Epithelial cell of proximal tubule (primary cell): Measurements from ENCODE around the gene TDG. TPM values are rescaled to one million over a fixed set of nuclear protein-coding genes. Genes with fewer than 3 reads are reported as not detected.
A peak's percentile ranks its signal among the peaks of the same experiment; 100 is the strongest.

Experiments used
- DNase-seq: peaks from one replicate; pipeline ENCODE4 v3.0.0-alpha.2; 2011; ENCODE audit warnings: low read depth
- H3K4me3 ChIP-seq: 2 replicates; pipeline ENCODE4 v1.5.1; 2011; ENCODE audit warnings: low read depth, mild to moderate bottlenecking, low read length
- total RNA-seq: library from RNA; depleted of rRNA; stranded (reverse); fragments of >200 nt; gene quantifications from 2 replicates; pipeline ENCODE4 v1.2.3, GENCODE V29; 2015
- TF ChIP-seq, protein P1 (sequence below): conservative IDR thresholded peaks from 2 replicates; pipeline ENCODE4 v1.5.1; 2012; ENCODE audit warnings: low read depth, mild to moderate bottlenecking, low read length

TDG gene
- total RNA-seq, 1 donor from 2014 or later, result 18.9 TPM

DNA sequence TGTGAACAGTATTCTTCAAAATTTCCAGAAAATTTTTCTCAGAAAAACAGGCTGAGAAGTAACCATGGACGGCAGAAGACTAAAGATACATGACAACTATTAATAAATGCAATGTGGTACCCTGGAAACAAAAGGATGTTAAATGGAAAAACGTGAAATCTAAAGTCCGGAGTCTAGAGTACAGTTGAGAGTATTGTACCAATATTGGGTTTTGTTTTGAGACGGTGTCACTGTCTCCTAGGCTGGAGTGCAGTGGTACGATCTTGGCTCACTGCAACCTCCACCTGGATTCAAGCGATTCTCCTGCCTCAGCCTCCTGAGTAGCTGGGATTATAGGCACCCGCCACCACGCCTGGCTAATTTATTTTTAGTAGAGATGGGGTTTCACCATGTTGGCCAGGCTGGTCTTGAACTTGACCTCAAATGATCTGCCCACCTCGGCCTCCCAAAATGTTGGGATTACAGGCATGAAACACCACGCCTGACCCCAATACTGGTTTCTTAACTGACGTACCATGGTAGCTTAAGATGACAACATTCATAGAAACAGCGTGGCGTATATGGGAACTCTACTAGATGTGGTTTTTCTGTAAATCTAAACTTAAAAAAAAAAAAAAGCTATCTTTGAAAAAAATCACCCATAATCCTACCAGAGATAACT lies 16.8 kb upstream of the TDG start:
- H3K4me3 ChIP-seq, result no peak overlapping the region
- DNase-seq, result no peak
- TF ChIP-seq, protein P1, sequence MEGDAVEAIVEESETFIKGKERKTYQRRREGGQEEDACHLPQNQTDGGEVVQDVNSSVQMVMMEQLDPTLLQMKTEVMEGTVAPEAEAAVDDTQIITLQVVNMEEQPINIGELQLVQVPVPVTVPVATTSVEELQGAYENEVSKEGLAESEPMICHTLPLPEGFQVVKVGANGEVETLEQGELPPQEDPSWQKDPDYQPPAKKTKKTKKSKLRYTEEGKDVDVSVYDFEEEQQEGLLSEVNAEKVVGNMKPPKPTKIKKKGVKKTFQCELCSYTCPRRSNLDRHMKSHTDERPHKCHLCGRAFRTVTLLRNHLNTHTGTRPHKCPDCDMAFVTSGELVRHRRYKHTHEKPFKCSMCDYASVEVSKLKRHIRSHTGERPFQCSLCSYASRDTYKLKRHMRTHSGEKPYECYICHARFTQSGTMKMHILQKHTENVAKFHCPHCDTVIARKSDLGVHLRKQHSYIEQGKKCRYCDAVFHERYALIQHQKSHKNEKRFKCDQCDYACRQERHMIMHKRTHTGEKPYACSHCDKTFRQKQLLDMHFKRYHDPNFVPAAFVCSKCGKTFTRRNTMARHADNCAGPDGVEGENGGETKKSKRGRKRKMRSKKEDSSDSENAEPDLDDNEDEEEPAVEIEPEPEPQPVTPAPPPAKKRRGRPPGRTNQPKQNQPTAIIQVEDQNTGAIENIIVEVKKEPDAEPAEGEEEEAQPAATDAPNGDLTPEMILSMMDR, result no peak

DNA sequence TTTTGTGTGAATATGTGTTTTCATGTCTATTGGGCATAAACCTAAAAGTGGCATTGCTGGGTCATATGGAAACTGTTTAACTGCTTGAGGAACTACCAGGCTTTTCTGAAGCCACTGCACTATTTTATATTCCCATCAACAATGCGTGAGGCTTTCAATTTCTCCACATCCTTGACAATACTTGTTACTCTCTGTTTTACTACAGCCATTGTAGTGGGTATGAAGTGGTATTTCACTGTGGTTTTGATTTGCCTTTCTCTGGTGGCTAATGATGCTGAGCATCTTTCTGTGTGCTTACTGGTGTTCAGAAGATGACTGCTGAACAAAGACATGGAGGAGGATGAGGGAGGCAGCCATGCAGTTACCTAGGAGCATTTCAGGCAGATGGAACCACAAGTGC lies 13.2 kb upstream of the TDG start:
- no peak for DNase-seq
- TF ChIP-seq, protein P1, result no peak
- no peak overlapping the region for H3K4me3 ChIP-seq

DNA sequence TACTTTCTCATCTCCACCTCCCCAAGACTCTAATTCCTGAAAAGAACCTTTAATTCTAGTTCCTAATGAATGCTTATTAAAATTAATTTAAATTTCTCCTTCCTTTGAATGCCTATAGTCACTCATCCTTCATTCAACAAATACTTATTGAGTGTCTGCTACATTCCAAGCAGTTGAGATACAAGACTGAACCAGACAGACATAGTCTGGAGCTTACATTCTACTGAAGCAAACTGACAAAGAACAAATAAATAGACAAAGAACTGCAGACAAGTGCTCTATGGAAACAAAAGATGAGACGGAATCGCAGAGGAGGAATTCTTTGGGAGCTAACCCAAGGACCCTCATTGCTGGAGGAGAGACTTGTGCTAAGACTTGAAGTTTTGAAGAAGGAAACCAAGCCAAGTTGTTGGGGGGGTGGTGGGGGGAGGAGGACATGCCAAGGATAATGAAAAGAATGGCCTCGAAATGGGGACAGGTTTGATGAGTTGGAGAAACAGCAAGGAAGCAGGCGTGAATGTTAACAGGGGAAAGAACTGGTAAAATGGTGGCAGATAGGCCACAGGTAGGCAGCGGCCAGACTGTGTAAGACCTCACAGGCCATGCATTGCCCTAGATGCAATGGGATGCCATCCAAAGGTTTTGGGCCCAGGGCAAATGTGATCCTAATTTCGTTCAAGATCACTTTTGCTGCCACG lies 9.7 kb upstream of the TDG start:
- peak overlapping the region; percentile 81 for H3K4me3 ChIP-seq
- TF ChIP-seq, protein P1, result no peak
- no peak for DNase-seq

DNA sequence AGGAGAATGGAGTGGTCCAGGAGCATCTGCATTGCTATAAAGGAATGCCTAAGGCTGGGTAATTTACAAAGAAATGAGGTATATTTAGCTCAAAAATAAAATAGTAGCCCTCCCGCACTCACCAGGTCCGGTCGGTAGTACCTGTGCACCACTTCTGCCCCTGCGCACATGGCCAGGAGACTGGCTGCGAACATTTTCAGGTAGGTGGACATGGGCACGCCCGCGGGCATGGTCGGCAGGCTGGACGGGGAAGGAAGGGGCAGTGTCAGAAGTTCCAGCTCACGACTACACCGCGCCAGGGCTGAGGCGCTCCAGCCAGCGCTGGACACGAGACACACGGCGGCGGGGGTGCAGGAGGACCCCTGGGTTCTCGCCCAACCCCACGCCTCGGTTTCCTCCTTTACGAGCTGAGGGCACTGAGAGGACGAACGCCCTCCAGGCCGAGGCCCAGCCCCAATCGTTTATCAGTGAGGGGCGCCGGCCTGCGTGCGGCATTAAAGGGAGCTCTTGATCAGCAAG lies 9.1 kb upstream of the TDG start:
- peak overlapping the region; percentile 81 for H3K4me3 ChIP-seq
- TF ChIP-seq, protein P1, result no peak
- no peak for DNase-seq

DNA sequence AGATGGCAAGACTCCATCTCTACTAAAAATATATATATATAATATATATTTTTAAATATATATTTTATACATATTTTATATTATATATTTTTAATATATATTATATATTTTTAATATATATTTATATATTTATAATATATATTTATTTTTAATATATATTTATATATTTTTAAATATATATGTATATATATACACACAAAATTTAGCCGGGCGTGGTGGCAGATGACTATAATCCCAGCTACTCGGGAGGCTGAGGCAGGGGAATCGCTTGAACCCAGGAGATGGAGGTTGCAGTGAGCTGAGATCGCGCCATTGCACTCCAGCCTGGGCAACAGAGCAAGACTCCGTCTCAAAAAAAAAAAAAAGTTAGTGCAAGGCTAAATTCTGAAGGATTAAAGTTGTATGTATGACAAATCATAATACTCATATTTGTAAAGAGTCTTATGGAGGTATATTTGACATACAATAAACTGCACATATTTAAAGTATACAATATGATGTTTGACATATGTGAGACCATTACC lies 7.7 kb upstream of the TDG start:
- TF ChIP-seq, protein P1, result no peak
- DNase-seq, result no peak
- peak overlapping the region; percentile 81 for H3K4me3 ChIP-seq

DNA sequence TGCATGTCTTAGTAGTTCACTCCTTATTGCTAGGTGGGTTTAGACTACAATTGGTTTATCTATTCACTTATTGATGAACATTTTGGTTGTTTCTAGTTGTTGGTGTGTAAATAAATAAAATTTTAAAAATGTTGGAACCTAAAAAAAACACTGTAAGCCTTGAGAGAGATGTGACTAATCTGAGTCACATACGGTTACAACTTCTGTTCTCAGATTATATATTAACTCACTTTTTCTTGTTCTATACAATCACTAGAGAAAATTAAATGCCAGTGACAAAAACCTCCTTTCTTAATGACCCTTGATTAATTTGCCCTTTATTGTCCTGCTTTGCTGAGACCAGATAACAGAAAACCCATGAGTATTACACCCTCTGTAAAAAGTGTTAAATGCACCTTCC lies 7.1 kb upstream of the TDG start:
- DNase-seq, result no peak
- H3K4me3 ChIP-seq, result no peak overlapping the region
- TF ChIP-seq, protein P1, result no peak
